ENCODE measurements around the gene MYLK4. TPM values are rescaled to one million over a fixed set of nuclear protein-coding genes. Genes with fewer than 3 reads are reported as not detected.

Gene MYLK4
- total RNA-seq, 2 donors from 2014 or later = 0.20 to 0.35 TPM

DNA sequence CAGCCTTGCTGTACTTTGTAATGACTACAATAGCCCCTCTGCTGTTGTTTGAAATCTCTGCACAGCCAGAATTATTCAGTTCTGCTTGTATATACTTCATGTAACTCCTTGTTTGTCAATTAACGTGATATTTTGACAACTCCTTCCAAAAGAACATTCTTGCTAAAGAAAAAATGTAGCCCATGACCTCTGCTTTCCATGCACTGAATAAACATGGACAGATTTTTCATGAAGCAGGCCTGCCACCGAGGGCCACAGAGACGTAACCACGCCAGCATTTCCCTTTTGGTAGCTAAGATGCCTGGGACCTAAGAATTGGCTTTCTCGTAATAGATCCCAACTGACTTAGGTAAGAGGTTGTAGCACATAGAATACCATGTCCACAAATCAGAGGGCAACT lies 135.9 kb downstream of the MYLK4 start:
- intact Hi-C loops (cut with DNase I) = no loop called here
- H3K27ac ChIP-seq = no peak overlapping the region
- DNase-seq = no peak
- H3K4me3 ChIP-seq = no peak overlapping the region
- TF ChIP-seq, protein P1, sequence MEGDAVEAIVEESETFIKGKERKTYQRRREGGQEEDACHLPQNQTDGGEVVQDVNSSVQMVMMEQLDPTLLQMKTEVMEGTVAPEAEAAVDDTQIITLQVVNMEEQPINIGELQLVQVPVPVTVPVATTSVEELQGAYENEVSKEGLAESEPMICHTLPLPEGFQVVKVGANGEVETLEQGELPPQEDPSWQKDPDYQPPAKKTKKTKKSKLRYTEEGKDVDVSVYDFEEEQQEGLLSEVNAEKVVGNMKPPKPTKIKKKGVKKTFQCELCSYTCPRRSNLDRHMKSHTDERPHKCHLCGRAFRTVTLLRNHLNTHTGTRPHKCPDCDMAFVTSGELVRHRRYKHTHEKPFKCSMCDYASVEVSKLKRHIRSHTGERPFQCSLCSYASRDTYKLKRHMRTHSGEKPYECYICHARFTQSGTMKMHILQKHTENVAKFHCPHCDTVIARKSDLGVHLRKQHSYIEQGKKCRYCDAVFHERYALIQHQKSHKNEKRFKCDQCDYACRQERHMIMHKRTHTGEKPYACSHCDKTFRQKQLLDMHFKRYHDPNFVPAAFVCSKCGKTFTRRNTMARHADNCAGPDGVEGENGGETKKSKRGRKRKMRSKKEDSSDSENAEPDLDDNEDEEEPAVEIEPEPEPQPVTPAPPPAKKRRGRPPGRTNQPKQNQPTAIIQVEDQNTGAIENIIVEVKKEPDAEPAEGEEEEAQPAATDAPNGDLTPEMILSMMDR (IDR thresholded peaks at IDR 0.05) = no peak
- H3K9ac ChIP-seq (ENCODE audit: low read depth in 2 of 2, low read length in 2 of 2) = no peak overlapping the region
- H3K27me3 ChIP-seq = no peaks in the 10 kb centered on the region
- H3K4me1 ChIP-seq = no peaks in the 10 kb centered on the region
- no peaks in the 10 kb centered on the region for H3K36me3 ChIP-seq
- no peaks in the 10 kb centered on the region for H3K9me3 ChIP-seq

DNA sequence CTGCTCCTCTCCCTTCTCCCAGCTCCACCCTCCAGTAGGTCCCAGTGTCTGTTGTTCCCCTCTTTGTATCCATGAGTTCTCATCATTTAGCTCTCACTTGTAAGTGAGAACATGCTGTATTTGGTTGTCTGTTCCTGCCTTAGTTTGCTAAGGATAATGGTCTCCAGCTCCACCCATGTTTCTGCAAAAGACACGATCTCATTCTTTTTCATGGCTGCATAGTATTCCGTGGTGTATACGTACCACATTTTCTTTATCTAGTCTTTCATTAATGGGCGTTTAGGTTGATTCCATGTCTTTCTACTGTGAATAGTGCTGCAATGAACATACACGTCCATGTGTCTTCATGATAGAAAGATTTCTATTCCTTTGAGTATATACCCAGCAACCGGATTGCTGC lies 136.6 kb downstream of the MYLK4 start:
- no peak overlapping the region for H3K4me3 ChIP-seq
- intact Hi-C loops (cut with DNase I) = no loop called here
- H3K9ac ChIP-seq (ENCODE audit: low read depth in 2 of 2, low read length in 2 of 2) = no peak overlapping the region
- no peaks in the 10 kb centered on the region for H3K27me3 ChIP-seq
- no peak overlapping the region for H3K27ac ChIP-seq
- no peak for DNase-seq
- H3K36me3 ChIP-seq = no peaks in the 10 kb centered on the region
- H3K9me3 ChIP-seq = no peaks in the 10 kb centered on the region
- TF ChIP-seq, protein P1 (IDR thresholded peaks at IDR 0.05) = no peak
- H3K4me1 ChIP-seq = no peaks in the 10 kb centered on the region

Other genes with a start within 250 kb of the MYLK4 start
- 10 to 100 TPM; 49.9 to 53.7 TPM for gene WRNIP1, start 14.5 kb upstream of the MYLK4 start, total RNA-seq
- 100 to 1,000 TPM; 135 to 173 TPM for gene SERPINB1, start 90.9 kb upstream of the MYLK4 start, total RNA-seq
- gene SERPINB9, start 152.4 kb upstream of the MYLK4 start, total RNA-seq = 1 to 10 TPM; 5.5 to 6.5 TPM
- 100 to 1,000 TPM; 139 to 285 TPM for gene SERPINB6, start 220.6 kb upstream of the MYLK4 start, total RNA-seq
- gene NQO2, start 249.0 kb upstream of the MYLK4 start, total RNA-seq = 10 to 100 TPM; 14.1 to 19.0 TPM